Measurements from ENCODE around the gene RPL13A. TPM values are rescaled to one million over a fixed set of nuclear protein-coding genes. Genes with fewer than 3 reads are reported as not detected.
"Not testable (repeated sequence)": the region's sequence is repeated elsewhere in the genome, so short reads cannot be mapped to it uniquely, and the experiment has no call there.

RPL13A gene
- total RNA-seq, 2 experiments from 2014 or later = 2,999 to 8,461 TPM

GRCh38 chr19:49443366-49444099 lies 43.9 kb upstream of the RPL13A start:
- peak overlapping the region; percentile 71 for H3K4me3 ChIP-seq (ENCODE audit: low read depth, low read length, poor library complexity, severe bottlenecking)
- peak overlapping the region; percentile 61 for H3K27ac ChIP-seq (ENCODE audit: low read depth, low read length, poor library complexity, severe bottlenecking)
- H3K9me2 ChIP-seq (ENCODE audit: insufficient read depth, low read length) = no peaks in the 10 kb centered on the region
- intact Hi-C loops (cut with micrococcal nuclease; ENCODE audit: unreplicated experiment) = loop anchor here (1.0 to 10.0 kb wide), 5 partner anchors 51 to 217 kb away; partner anchors contain the start of gene CD37
- H3K4me2 ChIP-seq (ENCODE audit: low read length) = peak overlapping the region; percentile 91
- peak overlapping the region; percentile 92 for H2AFZ ChIP-seq (ENCODE audit: low read length)
- ChIA-PET POLR2A (interaction anchor here (0.5 to 0.9 kb wide), 3 partner anchors 8 to 137 kb away, joined by 3 to 7 read pairs (median 4); partner anchors contain the start of gene PIH1D1), CTCF (ENCODE audit: unreplicated experiment) (no interaction called here)
- no peaks in the 10 kb centered on the region for H3K79me2 ChIP-seq (ENCODE audit: insufficient read depth, low read depth, low read length)
- H3K36me3 ChIP-seq (ENCODE audit: insufficient read depth, low read length) = peaks cover 22% of the 10 kb centered on the region
- peak; percentile 97 for DNase-seq (ENCODE audit: low spot score)
- TF ChIP-seq CTCF (conservative IDR thresholded peaks at IDR 0.05; ENCODE audit: low read length) = peak; percentile 89
- TF ChIP-seq EZH2phosphoT487 (IDR thresholded peaks at IDR 0.05; ENCODE audit: borderline replicate concordance, low read depth, low read length) = no peak
- no TSS peak for BruUV-seq (replicated peaks)
- H3K4me1 ChIP-seq (ENCODE audit: insufficient read depth, low read length, poor library complexity, severe bottlenecking) = peaks cover 6% of the 10 kb centered on the region
- H3K9me3 ChIP-seq (ENCODE audit: low read length) = no peaks in the 10 kb centered on the region
- H4K20me1 ChIP-seq (ENCODE audit: insufficient read depth, low read length) = no peaks in the 10 kb centered on the region

GRCh38 chr19:49444100-49444700 lies 43.2 kb upstream of the RPL13A start:
- H3K27ac ChIP-seq (ENCODE audit: low read depth, low read length, poor library complexity, severe bottlenecking); BruUV-seq (replicated peaks); DNase-seq (ENCODE audit: low spot score): not testable (repeated sequence)

GRCh38 chr19:49445997-49446396 lies 41.4 kb upstream of the RPL13A start:
- peaks cover 15% of the 10 kb centered on the region for H3K4me1 ChIP-seq (ENCODE audit: insufficient read depth, low read length, poor library complexity, severe bottlenecking)
- peaks cover 11% of the 10 kb centered on the region for H3K79me2 ChIP-seq (ENCODE audit: insufficient read depth, low read depth, low read length)
- TF ChIP-seq CTCF (conservative IDR thresholded peaks at IDR 0.05; ENCODE audit: low read length) (no peak), EZH2phosphoT487 (IDR thresholded peaks at IDR 0.05; ENCODE audit: borderline replicate concordance, low read depth, low read length) (no peak)
- CTCF ChIA-PET (ENCODE audit: unreplicated experiment) = interaction anchor here (0.6 kb wide), 1 partner anchor 52 kb away, joined by 3 read pairs; no protein-coding TSS in a partner anchor
- POLR2A ChIA-PET = interaction anchor here (0.6 kb wide), 1 partner anchor 347 kb away, joined by 5 read pairs; no protein-coding TSS in a partner anchor
- H4K20me1 ChIP-seq (ENCODE audit: insufficient read depth, low read length) = no peaks in the 10 kb centered on the region
- intact Hi-C loops (cut with micrococcal nuclease; ENCODE audit: unreplicated experiment) = loop anchor here (10.0 kb wide), 1 partner anchor 111 kb away; the partner anchor contains the start of gene CD37
- peaks cover 43% of the 10 kb centered on the region for H3K36me3 ChIP-seq (ENCODE audit: insufficient read depth, low read length)
- no TSS peak for BruUV-seq (replicated peaks)
- DNase-seq (ENCODE audit: low spot score) = no peak
- H3K4me3 ChIP-seq (ENCODE audit: low read depth, low read length, poor library complexity, severe bottlenecking) = no peak overlapping the region
- no peak overlapping the region for H2AFZ ChIP-seq (ENCODE audit: low read length)
- H3K9me2 ChIP-seq (ENCODE audit: insufficient read depth, low read length) = no peaks in the 10 kb centered on the region
- no peak overlapping the region for H3K27ac ChIP-seq (ENCODE audit: low read depth, low read length, poor library complexity, severe bottlenecking)
- no peak overlapping the region for H3K4me2 ChIP-seq (ENCODE audit: low read length)
- H3K9me3 ChIP-seq (ENCODE audit: low read length) = no peaks in the 10 kb centered on the region

More at GRCh38 chr19:49444100-49444700, 43.2 kb upstream of the RPL13A start:
- POLR2A ChIA-PET = interaction anchor here (0.6 kb wide), 1 partner anchor 9 kb away, joined by 7 read pairs; no protein-coding TSS in a partner anchor
- CTCF ChIA-PET (ENCODE audit: unreplicated experiment); H3K9me2 ChIP-seq (ENCODE audit: insufficient read depth, low read length); H3K4me1 ChIP-seq (ENCODE audit: insufficient read depth, low read length, poor library complexity, severe bottlenecking); H4K20me1 ChIP-seq (ENCODE audit: insufficient read depth, low read length); H2AFZ ChIP-seq (ENCODE audit: low read length); H3K4me3 ChIP-seq (ENCODE audit: low read depth, low read length, poor library complexity, severe bottlenecking); H3K79me2 ChIP-seq (ENCODE audit: insufficient read depth, low read depth, low read length); H3K9me3 ChIP-seq (ENCODE audit: low read length): not testable (repeated sequence)
- Histone ChIP-seq H3K36me3 (ENCODE audit: insufficient read depth, low read length) (peaks cover 29% of the 10 kb centered on the region), H3K4me2 (ENCODE audit: low read length) (0 out of 2 replicates have a peak overlapping the region, but pooled peaks have one; percentile 19)
- intact Hi-C loops (cut with micrococcal nuclease; ENCODE audit: unreplicated experiment) = loop anchor here (10.0 kb wide), 1 partner anchor 109 kb away; the partner anchor contains the start of gene CD37
